Natural killer cell (primary cell): ENCODE measurements around the gene RUSC1. TPM values are rescaled to one million over a fixed set of nuclear protein-coding genes. Genes with fewer than 3 reads are reported as not detected.

Experiments used
- ATAC-seq, 3 donors: fragments of 150-1000 bp in 2 of 3; fragments of 200-7000 bp in 1 of 3; cut with Tn5 transposase; 1 replicate in 1 of 3; 2 replicates in 2 of 3; pipeline ENCODE4 v1.10.0; 2021; ENCODE audit warnings: mild to moderate bottlenecking in 2 of 3, moderate library complexity in 2 of 3
- DNase-seq, 2 donors: peaks; one replicate each; pipeline versions ENCODE4 v3.0.0 to v3.0.0-alpha.2; 2013 to 2021; ENCODE audit warnings: mixed read lengths in 1 of 2
- H3K27ac ChIP-seq: one replicate; pipeline ENCODE4 v1.5.1; 2013; ENCODE audit warnings: mild to moderate bottlenecking, low read length
- H3K27me3 ChIP-seq: one replicate; pipeline ENCODE4 v1.6.1; 2013; ENCODE audit warnings: low read length; ENCODE audit not compliant: control insufficient read depth, insufficient read depth
- H3K36me3 ChIP-seq: one replicate; pipeline ENCODE4 v1.6.1; 2013; ENCODE audit warnings: low read length; ENCODE audit not compliant: control insufficient read depth, insufficient read depth
- H3K4me1 ChIP-seq: one replicate; pipeline ENCODE4 v1.6.1; 2013; ENCODE audit warnings: low read length; ENCODE audit not compliant: control insufficient read depth, insufficient read depth
- H3K4me3 ChIP-seq: one replicate; pipeline ENCODE4 v1.5.1; 2013; ENCODE audit warnings: low read length
- H3K9me3 ChIP-seq: one replicate; pipeline ENCODE4 v1.6.1; 2013; ENCODE audit warnings: low read length; ENCODE audit not compliant: control insufficient read depth, insufficient read depth
- H3K27ac Mint-ChIP-seq, 2 donors: one replicate each; pipeline ENCODE4 v1.8.0; 2022; ENCODE audit warnings: mild to moderate bottlenecking in 2 of 2, mixed read lengths in 2 of 2, moderate library complexity in 1 of 2
- H3K27me3 Mint-ChIP-seq, 2 donors: one replicate each; pipeline ENCODE4 v1.8.0; 2022; ENCODE audit warnings: low read depth in 2 of 2, mixed read lengths in 2 of 2
- H3K36me3 Mint-ChIP-seq: one replicate; pipeline ENCODE4 v1.8.0; 2022; ENCODE audit warnings: mixed read lengths
- H3K4me1 Mint-ChIP-seq, 2 donors: one replicate each; pipeline ENCODE4 v1.8.0; 2022; ENCODE audit warnings: mixed read lengths in 2 of 2
- H3K4me3 Mint-ChIP-seq: one replicate; pipeline ENCODE4 v1.8.0; 2022; ENCODE audit warnings: mild to moderate bottlenecking, moderate library complexity, mixed read lengths
- H3K9me3 Mint-ChIP-seq, 2 donors: one replicate each; pipeline ENCODE4 v1.8.0; 2022; ENCODE audit warnings: mixed read lengths in 2 of 2
- WGBS: methylation state at CpG from one replicate; pipeline ENCODE4 v1.1.7; 2013; ENCODE audit warnings: missing lambda C conversion rate; ENCODE audit not compliant: insufficient coverage; 5-methylcytosine and 5-hydroxymethylcytosine counted together
- intact Hi-C: fragments of 100-400 bp; cut with micrococcal nuclease; formaldehyde crosslinking; loops from one replicate; pipeline ENCODE4 v1.14.2; 2022
- total RNA-seq, 4 donors: library from RNA; stranded (reverse); fragments of 120-200 nt in 1 of 4; gene quantifications; one replicate each; pipeline versions ENCODE4 v1.2.3 to v1.2.4, GENCODE V29; 2013 to 2022
- TF ChIP-seq, protein P1 (sequence below): fragments of 200-600 bp; IDR thresholded peaks from one replicate; pipeline ENCODE4 v1.8.0; 2022; ENCODE audit warnings: antibody characterized with exemption

Gene RUSC1
- total RNA-seq, 3 donors from 2014 or later (not counting 1 experiment from before 2014, with no cell fraction given), result 20.4 to 24.7 (median 21.5) TPM

DNA sequence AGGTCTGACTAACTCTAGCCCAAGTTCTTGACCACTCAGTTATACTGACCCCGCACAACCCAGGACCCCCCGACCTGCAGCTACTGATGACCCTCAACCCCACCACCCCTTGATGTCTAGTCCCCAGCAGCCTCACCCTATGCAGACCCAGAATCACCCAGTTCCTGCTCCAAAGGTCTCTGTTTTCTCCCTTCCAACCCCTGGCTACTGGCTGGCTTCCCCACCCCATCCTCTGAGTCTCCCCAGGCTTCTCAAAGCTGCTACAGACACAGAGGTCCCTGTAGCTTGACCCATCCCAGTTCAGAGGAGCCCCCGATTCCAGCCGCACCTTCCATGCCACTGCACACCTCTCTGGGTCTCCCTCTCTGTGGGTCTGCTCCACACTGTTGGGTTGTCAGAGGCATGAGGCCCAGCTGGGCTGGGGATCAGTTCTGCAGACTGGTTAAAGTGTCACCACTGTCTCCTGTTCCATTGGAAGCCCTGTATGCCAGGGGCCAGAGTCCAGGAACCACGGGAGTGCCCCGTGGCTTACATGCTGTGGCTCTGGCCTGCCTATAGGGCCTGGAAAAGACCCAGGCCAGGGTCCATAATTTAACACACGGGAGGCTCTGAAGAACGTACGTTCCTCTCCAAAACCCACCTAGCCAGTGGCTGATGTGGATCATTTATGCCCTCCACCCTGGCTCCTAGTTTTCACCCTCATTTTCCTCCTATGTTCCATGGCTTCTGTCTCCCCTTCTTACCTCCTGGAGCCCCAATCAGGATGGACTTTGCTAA lies 20.0 kb upstream of the RUSC1 start:
- H3K27me3 ChIP-seq, result peaks cover 3% of the 10 kb centered on the region
- Mint-ChIP-seq H3K9me3 (no peaks in the 10 kb centered on the region), H3K4me1 (no peaks in the 10 kb centered on the region), H3K36me3 (no peaks in the 10 kb centered on the region), H3K27me3 (peaks cover 18 to 25% of the 10 kb centered on the region in 2 donors), H3K27ac (no peak overlapping the region), H3K4me3 (no peak overlapping the region)
- no peaks in the 10 kb centered on the region for H3K9me3 ChIP-seq
- H3K36me3 ChIP-seq, result no peaks in the 10 kb centered on the region
- H3K4me3 ChIP-seq, result no peak overlapping the region
- ATAC-seq, result no peak
- TF ChIP-seq, protein P1, sequence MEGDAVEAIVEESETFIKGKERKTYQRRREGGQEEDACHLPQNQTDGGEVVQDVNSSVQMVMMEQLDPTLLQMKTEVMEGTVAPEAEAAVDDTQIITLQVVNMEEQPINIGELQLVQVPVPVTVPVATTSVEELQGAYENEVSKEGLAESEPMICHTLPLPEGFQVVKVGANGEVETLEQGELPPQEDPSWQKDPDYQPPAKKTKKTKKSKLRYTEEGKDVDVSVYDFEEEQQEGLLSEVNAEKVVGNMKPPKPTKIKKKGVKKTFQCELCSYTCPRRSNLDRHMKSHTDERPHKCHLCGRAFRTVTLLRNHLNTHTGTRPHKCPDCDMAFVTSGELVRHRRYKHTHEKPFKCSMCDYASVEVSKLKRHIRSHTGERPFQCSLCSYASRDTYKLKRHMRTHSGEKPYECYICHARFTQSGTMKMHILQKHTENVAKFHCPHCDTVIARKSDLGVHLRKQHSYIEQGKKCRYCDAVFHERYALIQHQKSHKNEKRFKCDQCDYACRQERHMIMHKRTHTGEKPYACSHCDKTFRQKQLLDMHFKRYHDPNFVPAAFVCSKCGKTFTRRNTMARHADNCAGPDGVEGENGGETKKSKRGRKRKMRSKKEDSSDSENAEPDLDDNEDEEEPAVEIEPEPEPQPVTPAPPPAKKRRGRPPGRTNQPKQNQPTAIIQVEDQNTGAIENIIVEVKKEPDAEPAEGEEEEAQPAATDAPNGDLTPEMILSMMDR, result no peak
- H3K27ac ChIP-seq, result no peak overlapping the region
- no peaks in the 10 kb centered on the region for H3K4me1 ChIP-seq
- DNase-seq, result no peak
- intact Hi-C loops, result no loop called here
- 89% methylated on average over 9 of the region's 9 CpGs for WGBS

DNA sequence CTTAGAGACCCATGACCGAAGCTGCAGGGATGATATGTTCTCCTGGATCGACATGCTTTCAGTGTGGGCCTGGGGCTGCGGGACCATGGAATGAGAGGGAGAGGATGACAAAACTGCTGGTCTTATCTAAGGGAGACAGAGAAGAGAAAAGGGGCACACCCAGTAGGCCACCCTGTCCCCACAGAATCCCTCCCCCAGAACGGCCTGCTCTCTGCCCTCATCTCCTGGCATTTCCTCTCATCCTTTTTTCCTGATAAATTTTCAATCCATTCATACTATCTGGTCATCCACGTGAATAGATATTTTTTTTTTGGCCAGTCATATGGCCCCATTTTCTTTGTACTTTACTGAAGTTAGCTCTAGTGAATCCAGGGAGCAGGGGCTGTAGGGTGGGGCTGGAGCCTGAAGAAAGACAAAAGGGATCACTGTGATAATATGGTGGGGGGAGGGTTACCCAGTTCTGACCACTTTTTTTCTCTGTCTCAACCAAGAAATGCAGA lies 19.3 kb upstream of the RUSC1 start, which contains the start of gene PKLR:
TSS of gene PKLR (minus strand) at position 97 of the 500 bp plus-strand sequence. CDS start at position 54, 43 bp downstream.
- H3K9me3 Mint-ChIP-seq, result no peaks in the 10 kb centered on the region
- DNase-seq (no peak), ATAC-seq (no peak)
- Histone ChIP-seq H3K9me3 (no peaks in the 10 kb centered on the region), H3K4me3 (no peak within 1 kb of the TSS), H3K4me1 (no peaks in the 10 kb centered on the region), H3K27me3 (peaks cover 2% of the 10 kb centered on the region), H3K27ac (no peak within 1 kb of the TSS), H3K36me3 (no peaks in the 10 kb centered on the region)
- intact Hi-C loops, result no loop called here
- no peaks in the 10 kb centered on the region for H3K4me1 Mint-ChIP-seq
- TF ChIP-seq, protein P1, result no peak
- WGBS, result 92% methylated on average over 5 of the region's 5 CpGs
- no peak within 1 kb of the TSS for H3K27ac Mint-ChIP-seq
- H3K36me3 Mint-ChIP-seq, result no peaks in the 10 kb centered on the region
- H3K4me3 Mint-ChIP-seq, result no peak within 1 kb of the TSS
- peaks cover 12 to 19% of the 10 kb centered on the region in 2 donors for H3K27me3 Mint-ChIP-seq

DNA sequence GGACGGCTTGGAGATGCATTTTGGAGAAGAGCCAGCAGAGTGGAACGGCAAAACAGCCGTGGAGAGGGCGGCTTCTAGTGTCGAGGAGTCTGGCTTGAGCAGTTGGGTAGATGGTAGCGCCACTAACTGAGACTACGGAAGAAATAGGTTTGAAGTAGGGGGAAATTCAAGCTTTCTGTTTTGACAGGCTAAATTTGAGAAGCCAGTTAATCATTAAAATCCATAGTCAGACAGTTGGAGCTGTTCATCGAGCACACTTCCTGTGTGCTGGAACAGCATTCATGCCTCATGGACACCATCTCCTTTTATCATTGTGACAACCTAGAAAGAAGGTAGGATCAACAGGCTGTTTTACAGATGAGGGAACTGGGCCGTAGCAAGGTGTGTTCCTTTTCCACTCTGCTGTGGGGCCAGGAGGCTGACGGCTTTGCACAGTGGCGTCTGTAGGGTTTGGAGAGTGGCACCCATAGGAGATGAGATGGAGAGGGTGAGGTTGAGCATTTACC lies 16.1 kb upstream of the RUSC1 start:
- Histone ChIP-seq H3K4me1 (peaks cover 17% of the 10 kb centered on the region), H3K36me3 (no peaks in the 10 kb centered on the region), H3K27ac (no peak overlapping the region), H3K4me3 (no peak overlapping the region), H3K9me3 (no peaks in the 10 kb centered on the region), H3K27me3 (no peaks in the 10 kb centered on the region)
- Mint-ChIP-seq H3K27ac (no peak overlapping the region), H3K4me3 (no peak overlapping the region), H3K27me3 (no peaks in the 10 kb centered on the region), H3K9me3 (no peaks in the 10 kb centered on the region), H3K4me1 (peaks cover 13 to 16% of the 10 kb centered on the region in 2 donors), H3K36me3 (no peaks in the 10 kb centered on the region)
- no peak for DNase-seq
- TF ChIP-seq, protein P1, result no peak
- no peak for ATAC-seq
- intact Hi-C loops, result no loop called here
- 90% methylated on average over 10 of the region's 11 CpGs for WGBS
